Stimulated activated CD4-positive, alpha-beta T cell treated with anti-CD3 and anti-CD28 coated beads, Interleukin-1b, Interleukin-23, amount 100 ng/mL, for 24 hours (primary cell): ENCODE measurements around the gene NXF2.
"Not testable (repeated sequence)": the region's sequence is repeated elsewhere in the genome, so short reads cannot be mapped to it uniquely, and the experiment has no call there.

Experiments used
- DNase-seq, 4 experiments: peaks; one replicate each; pipeline ENCODE4 v3.0.0-alpha.2; 2020; ENCODE audit warnings: low read depth in 4 of 4, low spot score in 1 of 4

Gene NXF2, protein sequence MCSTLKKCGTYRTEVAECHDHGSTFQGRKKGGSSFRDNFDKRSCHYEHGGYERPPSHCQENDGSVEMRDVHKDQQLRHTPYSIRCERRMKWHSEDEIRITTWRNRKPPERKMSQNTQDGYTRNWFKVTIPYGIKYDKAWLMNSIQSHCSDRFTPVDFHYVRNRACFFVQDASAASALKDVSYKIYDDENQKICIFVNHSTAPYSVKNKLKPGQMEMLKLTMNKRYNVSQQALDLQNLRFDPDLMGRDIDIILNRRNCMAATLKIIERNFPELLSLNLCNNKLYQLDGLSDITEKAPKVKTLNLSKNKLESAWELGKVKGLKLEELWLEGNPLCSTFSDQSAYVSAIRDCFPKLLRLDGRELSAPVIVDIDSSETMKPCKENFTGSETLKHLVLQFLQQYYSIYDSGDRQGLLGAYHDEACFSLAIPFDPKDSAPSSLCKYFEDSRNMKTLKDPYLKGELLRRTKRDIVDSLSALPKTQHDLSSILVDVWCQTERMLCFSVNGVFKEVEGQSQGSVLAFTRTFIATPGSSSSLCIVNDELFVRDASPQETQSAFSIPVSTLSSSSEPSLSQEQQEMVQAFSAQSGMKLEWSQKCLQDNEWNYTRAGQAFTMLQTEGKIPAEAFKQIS

DNA sequence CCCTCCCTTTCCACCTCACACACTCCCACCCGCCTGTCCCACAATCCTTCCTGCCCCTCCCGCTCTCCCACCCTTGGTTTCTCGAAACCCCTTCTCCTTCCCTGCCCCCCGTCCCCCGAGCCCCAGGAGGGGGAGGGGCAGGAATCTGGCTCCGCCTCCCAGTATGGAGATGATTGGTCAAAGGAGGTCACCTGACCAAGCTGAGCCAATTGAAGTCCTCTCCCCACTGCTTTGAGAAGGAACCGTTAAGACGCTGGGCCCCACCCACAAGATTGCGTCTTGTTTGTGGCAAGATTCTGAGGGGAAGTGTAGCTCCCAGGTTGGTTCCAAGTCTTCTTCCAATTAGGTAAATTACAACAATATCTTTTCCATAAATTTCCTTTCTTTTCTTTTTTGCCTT lies at the start of gene NXF2:
Gene NXF2, plus strand, starts transcription at position 275 of the 400 bp plus-strand sequence. CDS start 59,912 bp downstream, outside the sequence.
- DNase-seq: not testable (repeated sequence)

DNA sequence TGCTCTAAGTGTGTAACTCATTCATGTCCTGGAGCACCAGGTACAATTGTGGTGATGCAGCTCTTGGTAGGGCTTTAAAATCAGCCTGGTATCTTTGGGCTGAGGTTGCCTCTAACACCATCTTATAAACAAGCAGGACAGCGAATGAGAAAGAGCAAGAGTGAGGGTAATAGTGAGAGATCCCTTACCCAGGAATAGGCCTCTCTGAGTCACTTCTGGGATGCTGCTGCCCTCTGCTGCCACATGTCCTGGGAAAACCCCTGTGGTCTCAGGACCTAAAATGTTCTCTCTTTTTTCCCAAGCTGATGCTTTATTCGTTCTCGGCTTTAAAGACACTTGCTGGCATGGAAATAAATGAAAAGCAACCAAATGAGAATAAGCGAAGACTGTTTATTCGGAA lies 39.0 kb upstream of the NXF2 start:
- not testable (repeated sequence) for DNase-seq

DNA sequence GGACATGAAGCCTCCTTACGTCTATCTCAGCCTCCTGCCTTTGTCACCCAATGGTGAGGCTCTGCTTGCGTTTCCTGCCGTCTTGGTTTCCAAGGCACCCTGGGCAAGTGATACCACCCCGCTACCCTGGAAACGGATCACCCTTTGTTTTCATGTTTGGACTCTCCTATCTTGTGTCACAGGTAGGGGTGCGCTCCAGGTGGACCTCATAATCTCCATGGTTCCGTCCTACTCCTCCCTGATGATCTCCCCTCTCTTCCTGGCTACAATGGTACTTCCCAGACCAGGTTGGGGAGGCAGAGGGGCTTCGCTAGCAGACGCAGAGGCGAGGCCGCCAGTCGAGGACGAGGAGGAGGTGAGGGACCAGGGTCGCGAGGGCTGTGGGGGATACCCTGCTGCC lies 32.0 kb upstream of the NXF2 start, which contains the start of gene TCP11X1:
Gene TCP11X1, plus strand, starts transcription at position 316 of the 400 bp plus-strand sequence.
- not testable (repeated sequence) for DNase-seq

DNA sequence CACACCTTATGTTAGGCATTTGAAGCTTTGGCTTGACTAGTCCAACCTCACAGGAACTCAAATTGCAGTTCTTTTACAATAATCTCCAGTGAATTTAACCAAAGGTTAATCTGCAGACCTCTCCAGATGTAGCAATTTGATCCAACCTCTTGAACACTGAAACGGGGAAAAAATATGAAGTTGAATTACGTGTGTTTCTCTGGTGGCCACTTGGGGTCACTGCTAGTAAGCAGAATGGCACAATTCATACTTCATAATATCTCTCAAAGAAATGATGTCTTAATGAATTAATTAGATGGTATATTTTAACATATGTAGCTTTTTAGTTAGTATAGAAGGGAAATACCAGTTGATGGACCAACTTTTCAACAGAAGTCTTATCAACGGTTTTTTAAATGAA lies 30.5 kb upstream of the NXF2 start:
- not testable (repeated sequence) for DNase-seq

DNA sequence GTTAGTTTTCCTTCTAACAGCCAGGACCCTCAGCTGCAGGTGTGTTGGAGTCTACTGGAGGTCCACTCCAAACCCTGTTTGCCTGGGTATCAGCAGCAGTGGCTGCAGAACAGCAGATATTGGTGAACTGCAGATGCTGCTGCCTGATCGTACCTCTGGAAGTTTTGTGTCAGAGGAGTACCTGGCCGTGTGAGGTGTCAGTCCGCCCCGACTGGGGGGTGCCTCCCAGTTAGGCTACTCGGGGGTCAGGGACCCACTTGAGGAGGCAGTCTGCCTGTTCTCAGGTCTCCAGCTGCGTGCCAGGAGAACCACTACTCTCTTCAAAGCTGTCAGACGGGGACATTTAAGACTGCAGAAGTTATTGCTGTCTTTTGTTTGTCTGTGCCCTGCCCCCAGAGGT lies 11.3 kb upstream of the NXF2 start:
- DNase-seq: not testable (repeated sequence)

DNA sequence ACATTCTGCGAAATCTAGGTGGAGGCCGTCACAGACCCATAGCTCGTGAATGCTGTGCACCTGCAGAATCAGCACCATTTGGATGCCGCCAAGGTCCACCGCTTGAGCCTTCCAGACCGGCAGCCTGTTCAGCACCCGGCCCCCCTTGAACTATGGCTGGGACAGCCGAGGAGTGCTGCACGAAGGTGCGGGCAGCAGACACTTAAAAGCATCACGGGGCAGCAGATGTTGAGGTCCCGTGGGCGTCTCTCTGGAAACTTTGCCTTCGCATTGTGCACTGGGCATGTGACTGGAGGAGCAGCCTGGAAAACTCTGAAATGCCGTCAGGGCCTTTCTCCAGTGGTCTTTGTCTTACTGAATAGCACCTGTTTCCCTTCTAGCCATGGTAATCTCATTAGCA lies 6.7 kb upstream of the NXF2 start:
- DNase-seq: not testable (repeated sequence)

DNA sequence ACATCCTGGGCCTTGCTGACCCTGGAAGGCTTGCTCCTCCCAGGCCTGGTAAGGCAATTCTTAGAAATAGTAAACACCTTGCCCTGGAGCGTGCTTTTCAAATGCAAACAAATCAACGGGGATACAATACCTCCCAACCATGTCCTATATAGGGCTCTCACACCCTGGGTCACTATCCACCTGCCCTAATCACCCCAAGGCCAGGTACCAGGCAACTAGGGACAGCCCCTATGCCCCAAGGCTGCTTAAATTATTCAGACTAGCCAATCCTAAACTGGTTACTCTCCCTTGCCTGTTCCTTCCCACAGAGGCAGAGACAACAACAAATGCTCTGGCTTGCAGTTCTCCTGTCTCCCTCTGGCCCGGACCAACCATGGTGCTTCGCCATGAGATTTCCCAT lies 25.3 kb downstream of the NXF2 start:
- not testable (repeated sequence) for DNase-seq

DNA sequence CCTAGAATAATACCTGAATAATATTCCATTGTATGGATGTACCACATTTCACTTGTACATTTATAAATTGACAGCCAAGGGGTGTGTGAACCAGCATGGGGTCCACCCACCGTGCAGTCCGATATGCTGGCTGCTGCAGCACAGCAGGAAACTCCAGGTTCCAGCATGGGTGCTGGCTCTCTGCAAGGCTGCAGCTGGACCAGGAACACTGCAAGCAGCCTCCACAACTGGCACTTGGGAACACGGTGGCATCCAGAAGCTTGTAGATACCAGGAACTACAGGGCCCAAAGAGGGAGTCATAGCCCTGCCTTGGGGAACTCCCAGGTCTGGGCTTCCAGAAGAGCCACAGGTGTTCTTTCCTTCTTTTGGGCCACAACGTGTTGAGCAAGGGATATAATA lies 91.2 kb downstream of the NXF2 start:
- no peak for DNase-seq

DNA sequence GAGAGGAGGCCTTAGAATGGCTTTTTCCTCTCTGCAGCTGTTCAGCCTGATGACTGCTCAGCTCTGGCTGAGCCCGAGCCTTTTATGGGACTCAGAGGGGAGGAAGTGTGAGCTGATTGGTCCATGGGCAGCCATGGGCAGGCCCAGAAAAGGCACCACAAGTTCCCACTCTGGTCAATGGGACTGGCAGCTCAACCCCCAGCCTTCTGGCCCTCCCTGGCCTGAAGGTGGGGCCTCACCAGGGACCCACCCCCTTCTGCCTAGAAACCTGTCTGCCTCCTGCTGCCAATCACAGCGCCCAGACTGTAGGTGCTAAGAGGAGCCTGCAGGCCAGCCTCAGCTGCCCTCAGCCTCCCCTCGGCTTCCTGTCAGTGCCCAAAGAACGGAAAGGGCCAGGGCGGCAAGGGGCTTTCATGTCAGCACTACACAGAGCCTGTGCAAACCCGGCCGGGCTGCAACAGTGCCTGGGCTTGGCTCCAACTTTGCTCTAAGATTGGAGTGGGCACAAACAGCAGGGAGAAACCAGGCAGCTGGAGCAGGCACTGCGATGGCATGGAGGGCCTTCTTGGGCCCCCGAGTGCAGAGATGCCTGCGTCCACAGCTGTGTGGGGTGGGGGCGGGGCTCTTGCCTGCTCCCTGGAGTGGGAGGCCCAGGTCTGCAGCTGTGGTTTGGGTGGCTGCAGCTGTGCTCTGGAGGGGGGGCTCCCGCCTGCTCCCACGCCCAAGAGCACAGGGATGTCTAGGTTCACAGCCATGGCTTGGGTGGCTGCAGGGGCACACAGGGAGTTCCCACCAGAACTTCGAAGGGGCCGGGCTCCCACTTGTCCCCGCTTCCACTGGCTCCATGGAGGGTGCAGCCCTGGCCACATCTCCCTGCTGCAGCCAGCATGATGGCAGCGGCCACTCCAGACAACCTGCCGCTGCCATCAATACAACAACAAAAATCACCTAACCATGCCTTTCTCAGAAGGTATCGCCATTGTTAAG lies 92.6 kb downstream of the NXF2 start:
- no peak for DNase-seq

DNA sequence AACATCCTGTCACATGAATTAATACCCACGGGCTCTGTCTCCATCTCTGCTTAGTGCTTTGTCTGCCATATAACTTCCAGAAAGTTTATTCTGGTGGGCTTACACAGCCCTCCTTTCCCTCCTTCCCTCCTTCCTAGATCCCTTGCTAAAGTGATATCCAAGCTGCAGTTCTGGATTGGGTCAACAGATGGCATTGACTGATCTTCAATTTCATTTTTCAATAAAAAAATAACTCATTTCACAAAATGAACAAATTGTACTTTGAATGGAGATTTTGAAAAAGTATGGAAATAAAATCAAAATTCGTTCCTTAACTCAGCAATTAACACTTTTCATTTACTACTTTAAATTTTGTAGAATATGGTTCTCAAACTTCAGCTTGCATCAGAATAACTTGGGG lies 94.9 kb downstream of the NXF2 start:
- no peak for DNase-seq

DNA sequence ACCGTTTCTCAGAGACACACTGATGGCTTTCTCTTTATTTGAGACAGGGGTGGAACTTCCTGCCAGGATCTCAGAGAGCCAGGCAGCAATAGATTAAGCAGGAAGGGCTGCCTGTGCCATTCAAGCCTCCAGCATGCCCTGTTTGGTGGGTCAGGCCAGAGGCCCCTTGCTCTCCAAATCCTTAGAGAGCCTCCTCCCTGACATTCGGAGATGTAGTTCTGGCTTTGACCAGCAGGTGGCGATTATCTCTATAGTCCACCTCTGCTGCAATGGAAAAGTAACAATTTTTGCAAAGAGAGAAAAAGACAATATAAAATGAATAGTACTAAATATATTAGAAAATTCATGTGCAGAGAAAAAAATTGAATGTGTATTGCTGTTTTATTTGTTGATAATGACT lies 98.9 kb downstream of the NXF2 start:
- peak; percentile 39 to 77 (median 47) for DNase-seq
